A549 (cell line): ENCODE results near the gene TTC7B. TPM values are rescaled to one million over a fixed set of nuclear protein-coding genes. Genes with fewer than 3 reads are reported as not detected.

Experiments used
- ATAC-seq, 2 experiments: fragments of 200-7000 bp in 1 of 2; fragments of >200 bp in 1 of 2; cut with Nextera tagmentation in 1 of 2; cut with Tn5 transposase in 1 of 2; 3 replicates each; pipeline versions ENCODE4 v1.8.0 to v1.9.1; 2018 to 2020; ENCODE audit warnings: mild to moderate bottlenecking in 1 of 2, moderate library complexity in 1 of 2
- CTCF ChIA-PET: fragments of 300-600 bp; sonication (Branson Sonifier 250); formaldehyde crosslinking; extraction: SDS; loops from one replicate; lab custom pipeline; 2021; ENCODE audit warnings: antibody characterized with exemption, inconsistent platforms; lab: Yijun Ruan, JAX
- POLR2A ChIA-PET: fragments of 350-600 bp; formaldehyde crosslinking; extraction: SDS; loops from one replicate; lab custom pipeline; 2021; ENCODE audit warnings: antibody characterized with exemption, inconsistent platforms; lab: Yijun Ruan, JAX
- DNase-seq, 2 experiments: peaks; one replicate each; pipeline versions ENCODE4 v3.0.0 to v3.0.0-alpha.2; 2011 to 2016; ENCODE audit warnings: low read depth in 1 of 2, low spot score in 1 of 2
- FAIRE-seq: peaks from 2 replicates; lab custom pipeline; 2011; peaks lifted over from hg19 to GRCh38; lab: Jason Lieb, UNC
- H3K27ac ChIP-seq, 2 experiments: fragments of >200 bp; sonication (Bioruptor Twin); formaldehyde crosslinking; 3 replicates each; pipeline ENCODE4 v1.5.1; 2016 to 2017
- H3K4me1 ChIP-seq: fragments of >200 bp; sonication (Bioruptor Twin); formaldehyde crosslinking; 3 replicates; pipeline ENCODE4 v1.6.1; 2016
- H3K4me2 ChIP-seq: fragments of >200 bp; sonication (Bioruptor Twin); formaldehyde crosslinking; 3 replicates; pipeline ENCODE4 v1.6.1; 2016
- H3K4me3 ChIP-seq: fragments of >200 bp; sonication (Bioruptor Twin); formaldehyde crosslinking; 3 replicates; pipeline ENCODE4 v1.5.1; 2016
- H3K9me3 ChIP-seq: fragments of >200 bp; sonication (Bioruptor Twin); formaldehyde crosslinking; 3 replicates; pipeline ENCODE4 v1.6.1; 2016
- BHLHE40 ChIP-seq: IDR thresholded peaks from 2 replicates; pipeline ENCODE4 v1.6.1; 2012; ENCODE audit warnings: low read depth, low read length, inconsistent platforms
- CHD4 ChIP-seq: fragments of 200-600 bp; sonication (generic); IDR thresholded peaks from 2 replicates; pipeline ENCODE4 v1.6.1; 2016; ENCODE audit warnings: antibody characterized with exemption, mild to moderate bottlenecking, borderline replicate concordance
- EHMT2 ChIP-seq: fragments of 200-600 bp; sonication (generic); IDR thresholded peaks from 2 replicates; pipeline ENCODE4 v1.6.1; 2016; ENCODE audit warnings: antibody characterized with exemption, low read depth, mild to moderate bottlenecking, moderate library complexity
- EP300 ChIP-seq, 2 experiments: fragments of >200 bp; sonication (Bioruptor Twin); formaldehyde crosslinking; IDR thresholded peaks; 2 replicates in 1 of 2; 3 replicates in 1 of 2; pipeline ENCODE4 v1.6.1; 2016 to 2017
- ESRRA ChIP-seq: fragments of 150-350 bp; IDR thresholded peaks from 2 replicates; pipeline ENCODE4 v1.6.1; 2014; ENCODE audit warnings: mild to moderate bottlenecking, low read length, borderline replicate concordance
- FOSL2 ChIP-seq, 2 experiments: fragments of 450-650 bp in 1 of 2; fragments of >200 bp in 1 of 2; sonication (Bioruptor Twin) in 1 of 2; formaldehyde crosslinking; IDR thresholded peaks; 2 replicates each; pipeline versions ENCODE4 v1.5.0 to v1.6.1; 2016 to 2020; ENCODE audit warnings: mild to moderate bottlenecking in 1 of 2, moderate library complexity in 1 of 2
- GATA3 ChIP-seq: IDR thresholded peaks from 2 replicates; pipeline ENCODE4 v1.6.1; 2012; ENCODE audit warnings: borderline replicate concordance
- HEYL ChIP-seq: fragments of 250-450 bp; sonication (Bioruptor Pico); IDR thresholded peaks from 2 replicates; pipeline ENCODE4 v1.8.0; 2021; ENCODE audit warnings: mild to moderate bottlenecking, moderate library complexity
- HOXA7 ChIP-seq: fragments of 250-450 bp; sonication (Bioruptor Pico); IDR thresholded peaks from 2 replicates; pipeline ENCODE4 v1.5.0; 2020; ENCODE audit warnings: mild to moderate bottlenecking, moderate library complexity
- HOXB13 ChIP-seq: fragments of 250-450 bp; sonication (Bioruptor Pico); IDR thresholded peaks from 2 replicates; pipeline ENCODE4 v1.5.0; 2020; ENCODE audit warnings: low read depth, mild to moderate bottlenecking, moderate library complexity
- JUNB ChIP-seq: fragments of >200 bp; sonication (Bioruptor Twin); formaldehyde crosslinking; IDR thresholded peaks from 2 replicates; pipeline ENCODE4 v1.6.1; 2016
- KDM1A ChIP-seq: fragments of 200-600 bp; sonication (generic); IDR thresholded peaks from 2 replicates; pipeline ENCODE4 v1.6.1; 2016; ENCODE audit warnings: low read depth, mild to moderate bottlenecking
- MYC ChIP-seq: IDR thresholded peaks from 2 replicates; pipeline ENCODE4 v1.6.1; 2012; ENCODE audit warnings: mild to moderate bottlenecking, inconsistent platforms, low read length, improper control_type of control experiment, borderline replicate concordance
- NPAS2 ChIP-seq: fragments of 250-450 bp; sonication (Bioruptor Pico); IDR thresholded peaks from 2 replicates; pipeline ENCODE4 v1.8.0; 2022; ENCODE audit warnings: mild to moderate bottlenecking, moderate library complexity, borderline replicate concordance
- NR3C1 ChIP-seq: fragments of >200 bp; sonication (Bioruptor Twin); formaldehyde crosslinking; IDR thresholded peaks from 3 replicates; pipeline ENCODE4 v1.6.1; 2017
- RAD21 ChIP-seq, 2 experiments: fragments of >200 bp in 1 of 2; sonication (Bioruptor Twin) in 1 of 2; formaldehyde crosslinking in 1 of 2; IDR thresholded peaks in 1 of 2; conservative IDR thresholded peaks in 1 of 2; 2 replicates in 1 of 2; 3 replicates in 1 of 2; pipeline ENCODE4 v1.6.1; 2012 to 2018; ENCODE audit warnings: inconsistent platforms in 1 of 2
- RFX5 ChIP-seq: fragments of 450-650 bp; IDR thresholded peaks from 2 replicates; pipeline ENCODE4 v1.7.1; 2014; ENCODE audit warnings: antibody characterized with exemption, mild to moderate bottlenecking, moderate library complexity
- RNF2 ChIP-seq: fragments of 200-600 bp; sonication (generic); IDR thresholded peaks from 2 replicates; pipeline ENCODE4 v1.6.1; 2016; ENCODE audit warnings: low read depth, mild to moderate bottlenecking, antibody characterized with exemption, moderate library complexity, borderline replicate concordance
- USF2 ChIP-seq: fragments of 450-650 bp; IDR thresholded peaks from 2 replicates; pipeline ENCODE4 v1.6.1; 2014; ENCODE audit warnings: antibody characterized with exemption
- ZNF302 ChIP-seq: fragments of 250-450 bp; sonication (Bioruptor Pico); IDR thresholded peaks from 2 replicates; pipeline ENCODE4 v1.9.0; 2021; ENCODE audit warnings: inconsistent platforms, mild to moderate bottlenecking, moderate library complexity
- ZSCAN20 ChIP-seq: fragments of 250-450 bp; sonication (Bioruptor Pico); IDR thresholded peaks from 2 replicates; pipeline ENCODE4 v1.8.0; 2022; ENCODE audit warnings: mild to moderate bottlenecking, moderate library complexity
- WGBS: methylation state at CpG from one replicate; pipeline ENCODE4 v1.1.6; 2017; ENCODE audit errors: missing lambda C conversion rate; 5-methylcytosine and 5-hydroxymethylcytosine counted together
- polyA plus RNA-seq, 4 experiments: library from polyadenylated mRNA; depleted of rRNA in 3 of 4; stranded (reverse); fragments of >200 nt; fragmentation: RNase III in 1 of 4; extraction: RNeasy Plus Mini Kit Qiagen cat#74134 plus additional on column Dnase treatment in 1 of 4; gene quantifications; 2 replicates in 3 of 4; 3 replicates in 1 of 4; pipeline ENCODE4 v1.2.3, GENCODE V29; 2011 to 2017
- TF ChIP-seq, protein P1 (sequence below): fragments of 250-450 bp; sonication (Bioruptor Pico); IDR thresholded peaks from 2 replicates; pipeline ENCODE4 v1.5.0; 2020; ENCODE audit warnings: low read depth, mild to moderate bottlenecking, moderate library complexity
- TF ChIP-seq, protein P2 (sequence below): fragments of 200-600 bp; sonication (generic); IDR thresholded peaks from 2 replicates; pipeline ENCODE4 v1.6.1; 2016; ENCODE audit warnings: antibody characterized with exemption, mild to moderate bottlenecking, moderate library complexity
- TF ChIP-seq, protein P3 (sequence below): IDR thresholded peaks from 2 replicates; pipeline ENCODE4 v1.6.1; 2012
- TF ChIP-seq, protein P4 (sequence below): IDR thresholded peaks from 2 replicates; pipeline ENCODE4 v1.6.1; 2012; ENCODE audit warnings: low read depth, borderline replicate concordance
- TF ChIP-seq, protein P5 (sequence below): fragments of 150-350 bp; IDR thresholded peaks from 2 replicates; pipeline ENCODE4 v1.6.1; 2014; ENCODE audit warnings: low read depth, mild to moderate bottlenecking, low read length

TTC7B gene
- polyA plus RNA-seq, 2 of the 4 experiments (the other 2 are of a cell fraction), result 16.6 to 28.0 TPM

- ChIA-PET POLR2A (no interaction called here), CTCF (interaction anchor here (1.4 kb wide), 1 partner anchor 89 kb away, joined by 4 read pairs; no protein-coding TSS in a partner anchor)
- FAIRE-seq (no peak), ATAC-seq (no peak), DNase-seq (no peak)
- H3K4me1 ChIP-seq, result no peaks in the 10 kb centered on the region
- TF ChIP-seq NR3C1, result no peak
- no peak for TF ChIP-seq ESRRA
- TF ChIP-seq RFX5, result no peak
- no peak overlapping the region for H3K4me3 ChIP-seq
- 94% methylated on average over 7 of the region's 7 CpGs for WGBS
- H3K9me3 ChIP-seq, result no peaks in the 10 kb centered on the region
- H3K4me2 ChIP-seq, result no peak overlapping the region
- H3K27ac ChIP-seq, result no peak overlapping the region
These were observed 207.3 kb downstream of the TTC7B start for GRCh38 chr14:90608929-90609341.

DNA sequence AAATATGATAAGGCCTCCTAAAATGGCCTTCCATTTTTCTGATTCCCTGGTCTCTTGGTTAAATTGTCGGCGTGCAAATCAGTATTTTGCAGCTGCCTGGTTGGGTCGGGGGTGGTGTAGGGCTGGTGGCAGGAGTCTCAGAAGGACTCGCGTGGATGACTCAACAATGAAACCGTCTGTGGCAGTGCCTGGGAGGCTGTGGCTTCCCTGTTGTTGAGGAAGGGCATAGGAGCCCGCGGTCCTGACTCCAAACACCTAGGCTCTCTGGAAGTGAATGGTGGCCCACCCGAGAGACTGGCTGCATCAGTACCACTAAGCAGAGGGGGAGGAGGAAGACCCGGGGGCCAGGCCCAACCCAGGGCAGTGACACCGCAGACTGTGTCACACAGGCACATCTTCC, 207.9 kb downstream of the TTC7B start:
- POLR2A ChIA-PET, result no interaction called here
- 86% methylated on average over 11 of the region's 11 CpGs for WGBS
- Histone ChIP-seq H3K4me1 (no peaks in the 10 kb centered on the region), H3K27ac (no peak overlapping the region), H3K4me2 (no peak overlapping the region), H3K4me3 (no peak overlapping the region), H3K9me3 (no peaks in the 10 kb centered on the region)
- ATAC-seq (no peak), DNase-seq (no peak), FAIRE-seq (no peak)
- CTCF ChIA-PET, result interaction anchor here (1.4 kb wide), 1 partner anchor 89 kb away, joined by 4 read pairs; no protein-coding TSS in a partner anchor
- TF ChIP-seq USF2 (no peak), MYC (no peak), ZSCAN20 (CRISPR knock-in tag) (no peak), HEYL (CRISPR knock-in tag) (no peak), RNF2 (no peak), BHLHE40 (no peak), ZNF302 (CRISPR knock-in tag) (no peak), EHMT2 (no peak), GATA3 (no peak), HOXA7 (CRISPR knock-in tag) (no peak), NPAS2 (no peak), RFX5 (no peak)
- TF ChIP-seq, protein P1, sequence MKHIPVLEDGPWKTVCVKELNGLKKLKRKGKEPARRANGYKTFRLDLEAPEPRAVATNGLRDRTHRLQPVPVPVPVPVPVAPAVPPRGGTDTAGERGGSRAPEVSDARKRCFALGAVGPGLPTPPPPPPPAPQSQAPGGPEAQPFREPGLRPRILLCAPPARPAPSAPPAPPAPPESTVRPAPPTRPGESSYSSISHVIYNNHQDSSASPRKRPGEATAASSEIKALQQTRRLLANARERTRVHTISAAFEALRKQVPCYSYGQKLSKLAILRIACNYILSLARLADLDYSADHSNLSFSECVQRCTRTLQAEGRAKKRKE (CRISPR knock-in tag), result no peak
- TF ChIP-seq, protein P2, sequence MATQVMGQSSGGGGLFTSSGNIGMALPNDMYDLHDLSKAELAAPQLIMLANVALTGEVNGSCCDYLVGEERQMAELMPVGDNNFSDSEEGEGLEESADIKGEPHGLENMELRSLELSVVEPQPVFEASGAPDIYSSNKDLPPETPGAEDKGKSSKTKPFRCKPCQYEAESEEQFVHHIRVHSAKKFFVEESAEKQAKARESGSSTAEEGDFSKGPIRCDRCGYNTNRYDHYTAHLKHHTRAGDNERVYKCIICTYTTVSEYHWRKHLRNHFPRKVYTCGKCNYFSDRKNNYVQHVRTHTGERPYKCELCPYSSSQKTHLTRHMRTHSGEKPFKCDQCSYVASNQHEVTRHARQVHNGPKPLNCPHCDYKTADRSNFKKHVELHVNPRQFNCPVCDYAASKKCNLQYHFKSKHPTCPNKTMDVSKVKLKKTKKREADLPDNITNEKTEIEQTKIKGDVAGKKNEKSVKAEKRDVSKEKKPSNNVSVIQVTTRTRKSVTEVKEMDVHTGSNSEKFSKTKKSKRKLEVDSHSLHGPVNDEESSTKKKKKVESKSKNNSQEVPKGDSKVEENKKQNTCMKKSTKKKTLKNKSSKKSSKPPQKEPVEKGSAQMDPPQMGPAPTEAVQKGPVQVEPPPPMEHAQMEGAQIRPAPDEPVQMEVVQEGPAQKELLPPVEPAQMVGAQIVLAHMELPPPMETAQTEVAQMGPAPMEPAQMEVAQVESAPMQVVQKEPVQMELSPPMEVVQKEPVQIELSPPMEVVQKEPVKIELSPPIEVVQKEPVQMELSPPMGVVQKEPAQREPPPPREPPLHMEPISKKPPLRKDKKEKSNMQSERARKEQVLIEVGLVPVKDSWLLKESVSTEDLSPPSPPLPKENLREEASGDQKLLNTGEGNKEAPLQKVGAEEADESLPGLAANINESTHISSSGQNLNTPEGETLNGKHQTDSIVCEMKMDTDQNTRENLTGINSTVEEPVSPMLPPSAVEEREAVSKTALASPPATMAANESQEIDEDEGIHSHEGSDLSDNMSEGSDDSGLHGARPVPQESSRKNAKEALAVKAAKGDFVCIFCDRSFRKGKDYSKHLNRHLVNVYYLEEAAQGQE, result no peak
- TF ChIP-seq, protein P3, sequence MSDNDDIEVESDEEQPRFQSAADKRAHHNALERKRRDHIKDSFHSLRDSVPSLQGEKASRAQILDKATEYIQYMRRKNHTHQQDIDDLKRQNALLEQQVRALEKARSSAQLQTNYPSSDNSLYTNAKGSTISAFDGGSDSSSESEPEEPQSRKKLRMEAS, result no peak

DNA sequence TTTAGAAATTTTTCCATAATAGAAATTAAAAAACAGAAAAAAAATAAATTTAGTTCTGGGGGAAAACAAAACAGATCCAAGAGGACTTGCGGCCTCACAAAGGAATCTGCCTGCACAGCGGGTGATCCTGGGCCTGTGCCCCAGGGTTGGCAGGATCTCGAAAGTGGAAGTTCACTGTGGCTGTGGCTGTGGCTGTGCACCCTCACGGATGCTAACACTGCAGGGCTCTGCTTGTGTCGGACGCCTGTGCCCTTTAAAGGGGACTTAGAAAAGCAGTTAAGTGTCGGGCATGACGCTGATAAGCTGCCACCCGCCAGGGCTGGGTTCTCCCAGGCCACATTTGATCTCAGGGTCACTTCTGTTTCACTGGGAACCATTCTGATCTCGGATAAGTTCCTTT, 209.1 kb downstream of the TTC7B start:
- no peak for ATAC-seq

More for the DNA sequence above, 209.1 kb downstream of the TTC7B start:
- ChIA-PET POLR2A (no interaction called here), CTCF (interaction anchor here (0.9 kb wide), 1 partner anchor 29 kb away, joined by 3 read pairs; no protein-coding TSS in a partner anchor)
- FAIRE-seq (no peak), DNase-seq (no peak)
- 81% methylated on average over 10 of the region's 10 CpGs for WGBS
- no peaks in the 10 kb centered on the region for H3K4me1 ChIP-seq
- no peak overlapping the region for H3K27ac ChIP-seq
- no peaks in the 10 kb centered on the region for H3K9me3 ChIP-seq
- H3K4me3 ChIP-seq, result no peak overlapping the region
- H3K4me2 ChIP-seq, result no peak overlapping the region
- TF ChIP-seq, protein P4, sequence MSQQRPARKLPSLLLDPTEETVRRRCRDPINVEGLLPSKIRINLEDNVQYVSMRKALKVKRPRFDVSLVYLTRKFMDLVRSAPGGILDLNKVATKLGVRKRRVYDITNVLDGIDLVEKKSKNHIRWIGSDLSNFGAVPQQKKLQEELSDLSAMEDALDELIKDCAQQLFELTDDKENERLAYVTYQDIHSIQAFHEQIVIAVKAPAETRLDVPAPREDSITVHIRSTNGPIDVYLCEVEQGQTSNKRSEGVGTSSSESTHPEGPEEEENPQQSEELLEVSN, result no peak
- TF ChIP-seq ZSCAN20 (CRISPR knock-in tag) (no peak), RAD21 (conservative IDR thresholded peaks at IDR 0.05 in 1 of 2, IDR thresholded peaks at IDR 0.05 in 1 of 2) (no peak), USF2 (no peak), FOSL2 (IDR thresholded peaks at IDR 0.05) (no peak), FOSL2 (CRISPR knock-in tag; IDR thresholded peaks at IDR 0.05) (no peak), HOXB13 (CRISPR knock-in tag) (no peak), KDM1A (no peak), CHD4 (no peak), JUNB (no peak), EP300 (IDR thresholded peaks at IDR 0.05) (no peak)
- TF ChIP-seq, protein P5, sequence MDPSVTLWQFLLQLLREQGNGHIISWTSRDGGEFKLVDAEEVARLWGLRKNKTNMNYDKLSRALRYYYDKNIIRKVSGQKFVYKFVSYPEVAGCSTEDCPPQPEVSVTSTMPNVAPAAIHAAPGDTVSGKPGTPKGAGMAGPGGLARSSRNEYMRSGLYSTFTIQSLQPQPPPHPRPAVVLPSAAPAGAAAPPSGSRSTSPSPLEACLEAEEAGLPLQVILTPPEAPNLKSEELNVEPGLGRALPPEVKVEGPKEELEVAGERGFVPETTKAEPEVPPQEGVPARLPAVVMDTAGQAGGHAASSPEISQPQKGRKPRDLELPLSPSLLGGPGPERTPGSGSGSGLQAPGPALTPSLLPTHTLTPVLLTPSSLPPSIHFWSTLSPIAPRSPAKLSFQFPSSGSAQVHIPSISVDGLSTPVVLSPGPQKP, result no peak
